A375 (cell line): ENCODE results near the gene WDR90. TPM values are rescaled to one million over a fixed set of nuclear protein-coding genes. Genes with fewer than 3 reads are reported as not detected.

Source experiments
- total RNA-seq: library from RNA; depleted of rRNA; stranded (reverse); fragments of >200 nt; shearing (Covaris generic); gene quantifications from 2 replicates; pipeline ENCODE4 v1.2.3, GENCODE V29; 2014; rRNA removed

The WDR90 gene
- total RNA-seq: 49.9 and 77.0 TPM in 2 replicates

GRCh38 chr16:648781-649589 is at the start of gene WDR90:
Gene WDR90 (plus strand): TSS chr16:649365. CDS start chr16:649417, 52 bp downstream.

GRCh38 chr16:630815-631405 is 18.3 kb upstream of the WDR90 start, which contains the start of gene WFIKKN1:
Gene WFIKKN1 (plus strand): TSS chr16:630985. CDS start chr16:631254, 269 bp downstream.

GRCh38 chr16:636206-637080 is 12.7 kb upstream of the WDR90 start, which contains the start of gene METTL26:
Gene METTL26 (minus strand): TSS chr16:636305. CDS start chr16:636290, 15 bp downstream.

GRCh38 chr16:641326-642188 is 7.6 kb upstream of the WDR90 start, which contains the start of gene MCRIP2:
Gene MCRIP2 (plus strand): TSS chr16:641828. CDS start chr16:641992, 164 bp downstream.

GRCh38 chr16:667780-668518 is 18.8 kb downstream of the WDR90 start, which contains the start of gene RHOT2:
Gene RHOT2 (plus strand): TSS chr16:668132. CDS start chr16:668200, 68 bp downstream.

GRCh38 chr16:674968-675883 is 26.1 kb downstream of the WDR90 start, which contains the start of gene RHBDL1:
Gene RHBDL1 (plus strand): TSS chr16:675671. CDS start chr16:675791, 120 bp downstream.

GRCh38 chr16:679814-680624 is 30.9 kb downstream of the WDR90 start, which contains the start of gene STUB1:
Gene STUB1 (plus strand): TSS chr16:680410. CDS start chr16:680526, 116 bp downstream.

GRCh38 chr16:684071-684794 is 35.1 kb downstream of the WDR90 start, which contains the start of gene JMJD8:
Gene JMJD8 (minus strand): TSS chr16:684334. CDS start chr16:684319, 15 bp downstream.

GRCh38 chr16:705431-706188 is 56.4 kb downstream of the WDR90 start, which contains the start of gene FBXL16:
Gene FBXL16 (minus strand): TSS chr16:705801. CDS start chr16:697405, 8,396 bp downstream.

GRCh38 chr16:714558-715476 is 65.7 kb downstream of the WDR90 start, which contains the start of gene METRN:
Gene METRN (plus strand): TSS chr16:715118. CDS start chr16:715290, 172 bp downstream.

Other genes with a start within 250 kb of the WDR90 start
- 18.3 and 25.2 TPM in 2 replicates for gene DECR2, start 247.5 kb upstream of the WDR90 start, total RNA-seq
- 20.9 and 24.1 TPM in 2 replicates for gene RAB11FIP3, start 223.7 kb upstream of the WDR90 start, total RNA-seq
- gene CAPN15, start 121.7 kb upstream of the WDR90 start, total RNA-seq: 53.1 and 58.8 TPM in 2 replicates
- 0.16 TPM in 1 of 2 replicates, not detected in the other for gene PRR35, start 89.0 kb upstream of the WDR90 start, total RNA-seq
- gene NHLRC4, start 82.4 kb upstream of the WDR90 start, total RNA-seq: 0.11 and 0.56 TPM in 2 replicates
- 35.4 and 47.3 TPM in 2 replicates for gene PIGQ, start 79.4 kb upstream of the WDR90 start, total RNA-seq
- 15.6 and 17.4 TPM in 2 replicates for gene RAB40C, start 59.3 kb upstream of the WDR90 start, total RNA-seq
- gene WFIKKN1, start 18.4 kb upstream of the WDR90 start, total RNA-seq: 0.04 TPM in 1 of 2 replicates, not detected in the other
- gene METTL26, start 13.1 kb upstream of the WDR90 start, total RNA-seq: 266 and 301 TPM in 2 replicates
- 54.2 and 55.8 TPM in 2 replicates for gene MCRIP2, start 7.5 kb upstream of the WDR90 start, total RNA-seq
- gene RHOT2, start 18.8 kb downstream of the WDR90 start, total RNA-seq: 140 and 152 TPM in 2 replicates
- 6.5 and 6.8 TPM in 2 replicates for gene RHBDL1, start 26.3 kb downstream of the WDR90 start, total RNA-seq
- gene STUB1, start 31.0 kb downstream of the WDR90 start, total RNA-seq: 237 and 270 TPM in 2 replicates
- 93.3 and 97.0 TPM in 2 replicates for gene JMJD8, start 35.0 kb downstream of the WDR90 start, total RNA-seq
- gene WDR24, start 41.0 kb downstream of the WDR90 start, total RNA-seq: 4.0 and 10.0 TPM in 2 replicates
- gene FBXL16, start 56.4 kb downstream of the WDR90 start, total RNA-seq: 0.04 TPM in 1 of 2 replicates, not detected in the other
- 201 and 228 TPM in 2 replicates for gene METRN, start 65.8 kb downstream of the WDR90 start, total RNA-seq
- gene ANTKMT, start 71.8 kb downstream of the WDR90 start, total RNA-seq: 71.1 and 79.8 TPM in 2 replicates
- 14.4 and 16.5 TPM in 2 replicates for gene CCDC78, start 77.1 kb downstream of the WDR90 start, total RNA-seq
- gene HAGHL, start 77.7 kb downstream of the WDR90 start, total RNA-seq: 41.0 and 47.9 TPM in 2 replicates
- gene CIAO3, start 91.6 kb downstream of the WDR90 start, total RNA-seq: 39.5 and 43.3 TPM in 2 replicates
- gene MSLN, start 111.4 kb downstream of the WDR90 start, total RNA-seq: 9.2 and 11.1 TPM in 2 replicates
- 42.7 and 43.5 TPM in 2 replicates for gene RPUSD1, start 139.0 kb downstream of the WDR90 start, total RNA-seq
- gene CHTF18, start 139.3 kb downstream of the WDR90 start, total RNA-seq: 53.4 and 56.0 TPM in 2 replicates
- not detected in 2 replicates for gene GNG13, start 151.4 kb downstream of the WDR90 start, total RNA-seq